ENCODE results near the gene TBC1D16.

TBC1D16 gene

DNA sequence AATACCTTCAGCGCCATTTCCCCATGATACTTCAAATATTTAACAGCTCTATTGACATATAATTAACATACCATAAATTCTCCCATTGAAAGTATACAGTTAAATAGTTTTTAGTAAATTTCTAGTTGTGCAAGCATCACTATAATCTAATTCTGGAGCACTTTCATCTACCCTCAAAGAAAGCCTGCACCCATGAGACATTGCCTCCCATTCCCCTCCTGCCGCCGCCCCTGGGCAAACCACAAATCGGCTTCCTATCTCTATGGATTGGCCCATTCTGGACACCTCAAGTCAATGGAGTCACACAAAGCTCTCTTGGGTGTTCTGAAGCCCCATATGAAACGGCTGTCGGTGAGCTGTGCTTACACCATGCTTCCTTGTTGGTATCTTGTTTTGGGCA, 119.2 kb downstream of the TBC1D16 start:
- H3K9ac ChIP-seq (ENCODE audit: insufficient read length), result no peak overlapping the region
- H3K4me3 ChIP-seq, result no peak overlapping the region
- TF ChIP-seq POLR2AphosphoS5 (IDR thresholded peaks at IDR 0.05; ENCODE audit: borderline replicate concordance, low read depth, low read length), result no peak
- H3K9me3 ChIP-seq (ENCODE audit: low read depth, low read length), result no peaks in the 10 kb centered on the region
- no peak for DNase-seq (ENCODE audit: low read depth, low spot score)
- no peak overlapping the region for H3K27ac ChIP-seq
- H3K36me3 ChIP-seq (ENCODE audit: insufficient read depth, low read length), result no peaks in the 10 kb centered on the region

DNA sequence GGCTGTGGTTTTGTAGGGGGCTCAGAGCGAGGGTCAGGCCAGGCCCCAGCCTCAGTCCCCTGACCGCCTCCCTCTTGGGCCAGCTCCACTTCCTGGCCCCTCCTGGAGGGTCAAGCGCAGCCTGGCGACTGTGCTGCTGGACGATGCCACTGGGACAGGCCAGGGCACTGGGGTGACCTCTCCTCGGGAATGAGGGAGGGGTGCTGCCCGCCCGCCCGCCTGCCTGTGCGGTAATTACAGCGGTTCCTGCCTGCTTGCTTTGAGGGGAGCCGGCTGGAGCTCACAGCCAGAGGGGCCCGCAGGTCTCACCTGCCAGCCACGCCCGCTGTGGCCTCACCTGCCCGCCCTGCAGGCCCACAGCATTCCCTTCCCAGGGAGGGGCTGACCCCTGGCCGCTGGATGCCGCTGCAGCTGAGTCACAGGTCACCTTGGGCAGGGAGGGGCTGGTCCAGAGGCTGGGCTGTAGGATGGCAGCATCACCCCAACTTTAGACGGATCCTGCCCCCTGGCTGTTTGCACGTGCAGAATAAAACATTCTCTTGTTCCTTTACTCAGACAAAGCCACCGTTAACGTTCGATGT, 119.7 kb downstream of the TBC1D16 start:
- TF ChIP-seq FOXP2 (optimal IDR thresholded peaks at IDR 0.05; ENCODE audit: control extremely low read depth, extremely low read length, insufficient read depth) (no peak), EZH2 (IDR thresholded peaks at IDR 0.05) (no peak), POLR2AphosphoS5 (IDR thresholded peaks at IDR 0.05; ENCODE audit: borderline replicate concordance, low read depth, low read length) (no peak)
- no peak overlapping the region for H3K27ac ChIP-seq
- H3K9ac ChIP-seq (ENCODE audit: insufficient read length), result no peak overlapping the region
- H3K9me3 ChIP-seq (ENCODE audit: low read depth, low read length), result no peaks in the 10 kb centered on the region
- H3K36me3 ChIP-seq (ENCODE audit: insufficient read depth, low read length), result no peaks in the 10 kb centered on the region
- DNase-seq (ENCODE audit: low read depth, low spot score), result no peak
- no peak overlapping the region for H3K4me3 ChIP-seq

DNA sequence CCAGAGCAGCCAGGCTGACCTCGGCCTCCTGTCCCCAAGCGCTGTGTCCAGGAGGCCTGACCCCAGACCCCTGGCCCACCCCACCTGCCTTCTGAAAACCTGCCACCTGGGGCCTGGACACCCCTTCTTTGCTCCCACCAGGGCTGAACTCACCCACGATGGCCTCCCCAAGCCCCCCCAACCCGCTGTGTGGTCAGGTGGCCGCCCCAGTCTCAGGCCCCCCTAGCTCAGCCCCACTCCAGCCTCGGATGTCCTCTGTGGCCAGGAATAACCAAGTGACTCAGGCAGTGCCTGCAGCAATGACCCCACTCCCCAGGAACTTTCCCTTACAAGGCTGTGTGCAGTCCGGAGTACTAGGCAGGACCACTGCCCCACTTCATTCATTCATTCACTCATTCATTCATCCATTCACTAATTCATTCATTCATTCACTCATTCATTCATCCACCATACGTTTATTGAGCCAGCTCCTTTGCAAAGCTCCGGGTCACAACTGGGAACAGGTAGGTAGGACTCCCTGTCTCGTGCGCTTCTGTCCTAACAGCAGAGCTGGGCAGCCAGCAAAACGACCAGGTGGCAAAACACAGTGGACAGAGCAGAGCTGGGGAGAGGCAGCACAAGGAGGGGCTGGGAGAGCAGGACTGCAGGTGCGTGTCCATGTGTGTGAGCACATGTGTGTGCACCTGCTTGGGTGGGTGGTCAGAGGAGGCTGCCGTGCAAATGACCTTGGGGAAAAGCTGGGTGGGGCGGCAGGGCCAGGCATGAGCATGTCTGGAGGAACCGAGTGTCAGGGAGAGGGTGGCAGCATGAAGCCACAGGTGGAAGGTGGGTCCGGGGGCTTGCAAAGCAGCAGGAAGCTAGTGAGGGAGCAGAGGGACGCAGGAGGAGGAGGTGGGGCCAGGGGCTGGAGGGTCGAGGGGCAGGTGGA, 120.6 kb downstream of the TBC1D16 start:
- DNase-seq (ENCODE audit: low read depth, low spot score), result no peak
- no peak overlapping the region for H3K9ac ChIP-seq (ENCODE audit: insufficient read length)
- TF ChIP-seq EZH2 (IDR thresholded peaks at IDR 0.05) (no peak), POLR2AphosphoS5 (IDR thresholded peaks at IDR 0.05; ENCODE audit: borderline replicate concordance, low read depth, low read length) (no peak), FOXP2 (optimal IDR thresholded peaks at IDR 0.05; ENCODE audit: control extremely low read depth, extremely low read length, insufficient read depth) (no peak)
- no peaks in the 10 kb centered on the region for H3K36me3 ChIP-seq (ENCODE audit: insufficient read depth, low read length)
- no peak overlapping the region for H3K4me3 ChIP-seq
- no peaks in the 10 kb centered on the region for H3K9me3 ChIP-seq (ENCODE audit: low read depth, low read length)
- no peak overlapping the region for H3K27ac ChIP-seq

DNA sequence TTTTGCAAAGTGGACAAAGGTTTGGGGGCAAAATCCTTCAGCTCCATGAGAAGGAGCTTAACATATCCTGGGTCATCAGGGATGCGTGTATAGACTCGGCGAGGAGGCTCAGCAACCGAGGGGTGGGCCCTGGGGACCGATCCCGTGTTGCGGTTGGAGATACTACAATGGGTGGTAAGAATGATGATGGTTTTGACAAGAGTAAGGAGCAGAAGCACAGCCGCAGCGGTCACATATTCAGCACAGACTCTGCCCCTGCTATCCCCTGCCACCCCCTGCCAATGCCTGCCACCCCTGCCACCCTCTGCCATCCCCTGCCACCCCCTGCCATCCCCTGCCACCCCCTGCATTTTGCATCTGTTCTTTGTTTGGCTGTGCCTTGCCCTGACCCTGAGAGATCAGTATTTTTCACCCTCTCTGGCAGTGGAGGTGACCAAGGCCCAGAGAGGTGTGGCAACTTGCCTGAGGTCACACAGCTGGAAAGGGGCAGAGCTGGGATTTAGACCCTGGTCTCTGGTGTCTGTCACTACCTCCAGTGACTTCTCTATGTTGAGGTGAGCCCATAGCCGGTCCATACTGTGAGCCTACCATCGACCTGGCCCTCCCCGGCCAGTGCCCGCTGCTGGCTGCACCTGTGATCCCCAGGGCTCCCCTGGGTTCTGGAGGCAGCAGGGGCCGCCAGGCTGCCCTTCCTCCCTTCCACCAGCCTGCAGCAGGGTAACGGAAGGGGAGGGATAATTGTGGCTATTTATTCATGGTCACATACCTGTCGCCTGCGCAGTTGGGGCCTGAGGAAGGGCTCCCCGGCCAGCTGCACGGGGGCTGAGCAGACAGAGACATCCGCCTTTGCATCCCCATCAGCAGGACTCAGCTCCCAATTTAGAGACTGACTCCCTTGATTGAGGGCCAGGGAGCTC, 121.5 kb downstream of the TBC1D16 start:
- Histone ChIP-seq H3K27ac (no peak overlapping the region), H3K9me3 (ENCODE audit: low read depth, low read length) (no peaks in the 10 kb centered on the region), H3K9ac (ENCODE audit: insufficient read length) (no peak overlapping the region), H3K36me3 (ENCODE audit: insufficient read depth, low read length) (no peaks in the 10 kb centered on the region), H3K4me3 (no peak overlapping the region)
- TF ChIP-seq EZH2 (IDR thresholded peaks at IDR 0.05), result no peak
- TF ChIP-seq FOXP2 (optimal IDR thresholded peaks at IDR 0.05; ENCODE audit: control extremely low read depth, extremely low read length, insufficient read depth), result no peak
- TF ChIP-seq POLR2AphosphoS5 (IDR thresholded peaks at IDR 0.05; ENCODE audit: borderline replicate concordance, low read depth, low read length), result no peak
- DNase-seq (ENCODE audit: low read depth, low spot score), result no peak

DNA sequence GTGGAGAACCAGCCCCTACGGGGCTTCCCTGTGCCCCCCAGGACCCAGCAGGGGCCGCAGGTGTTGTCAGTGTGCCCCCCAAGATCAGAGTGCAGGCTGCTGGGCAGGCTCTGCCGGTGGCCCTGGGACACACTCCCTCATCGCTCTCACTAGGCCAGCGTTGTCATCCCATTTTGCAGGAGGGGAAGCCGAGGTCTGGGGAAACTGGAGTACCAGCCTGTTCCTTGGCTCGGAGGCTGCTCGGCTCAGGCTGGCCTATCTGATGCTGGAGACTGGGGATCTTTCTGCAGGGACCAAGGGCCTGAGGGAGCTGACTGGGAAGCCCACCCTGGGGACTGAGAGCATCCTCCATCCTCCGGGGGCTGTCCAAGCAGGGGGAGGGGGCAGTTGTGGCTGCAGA, 122.2 kb downstream of the TBC1D16 start:
- Histone ChIP-seq H3K9ac (ENCODE audit: insufficient read length) (no peak overlapping the region), H3K27ac (no peak overlapping the region)
- TF ChIP-seq POLR2AphosphoS5 (IDR thresholded peaks at IDR 0.05; ENCODE audit: borderline replicate concordance, low read depth, low read length), result no peak
- no peak for TF ChIP-seq FOXP2 (optimal IDR thresholded peaks at IDR 0.05; ENCODE audit: control extremely low read depth, extremely low read length, insufficient read depth)
- TF ChIP-seq EZH2 (IDR thresholded peaks at IDR 0.05), result no peak

DNA sequence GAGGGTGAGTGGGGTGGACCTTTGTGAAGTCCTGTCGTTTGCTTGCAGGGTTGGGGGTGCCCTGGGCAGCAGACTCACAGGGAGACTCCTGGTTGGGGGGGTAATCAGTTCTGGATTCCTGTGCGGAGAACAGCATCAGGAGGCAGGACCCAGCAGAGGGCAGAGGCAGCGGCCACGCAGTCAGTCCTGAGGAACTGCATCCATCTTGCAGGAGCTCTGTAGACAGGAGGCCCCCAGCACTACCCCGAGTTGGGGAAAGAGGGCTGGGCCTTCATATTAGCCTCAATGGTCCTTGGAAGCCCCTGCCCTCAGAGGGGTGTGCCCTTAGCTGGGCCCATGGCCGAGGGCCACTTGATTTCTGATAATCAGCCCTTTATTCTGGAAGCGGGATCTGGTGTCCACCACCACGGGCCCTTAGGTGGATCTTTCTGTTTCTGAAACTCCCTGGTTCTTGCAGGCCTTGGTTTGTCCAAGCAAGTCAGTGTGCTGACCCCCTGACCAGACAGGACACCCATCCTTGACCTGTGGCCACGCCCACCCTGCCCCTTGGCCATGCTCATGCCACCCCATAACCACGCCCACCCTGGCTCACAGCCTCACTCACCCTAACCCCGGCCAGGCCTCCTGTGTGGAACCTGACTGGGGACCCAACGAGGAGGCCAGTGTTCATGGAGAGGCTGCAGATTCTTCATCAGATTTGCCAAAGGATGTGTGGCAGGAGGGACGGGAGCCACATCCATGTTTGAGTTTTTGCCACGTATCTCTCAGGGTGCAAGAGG, 122.9 kb downstream of the TBC1D16 start:
- Histone ChIP-seq H3K9me3 (ENCODE audit: low read depth, low read length) (no peaks in the 10 kb centered on the region), H3K27ac (no peak overlapping the region)

More for the DNA sequence above, 122.2 kb downstream of the TBC1D16 start:
- Histone ChIP-seq H3K36me3 (ENCODE audit: insufficient read depth, low read length) (no peaks in the 10 kb centered on the region), H3K4me3 (no peak overlapping the region), H3K9me3 (ENCODE audit: low read depth, low read length) (no peaks in the 10 kb centered on the region)
- no peak for DNase-seq (ENCODE audit: low read depth, low spot score)

DNA sequence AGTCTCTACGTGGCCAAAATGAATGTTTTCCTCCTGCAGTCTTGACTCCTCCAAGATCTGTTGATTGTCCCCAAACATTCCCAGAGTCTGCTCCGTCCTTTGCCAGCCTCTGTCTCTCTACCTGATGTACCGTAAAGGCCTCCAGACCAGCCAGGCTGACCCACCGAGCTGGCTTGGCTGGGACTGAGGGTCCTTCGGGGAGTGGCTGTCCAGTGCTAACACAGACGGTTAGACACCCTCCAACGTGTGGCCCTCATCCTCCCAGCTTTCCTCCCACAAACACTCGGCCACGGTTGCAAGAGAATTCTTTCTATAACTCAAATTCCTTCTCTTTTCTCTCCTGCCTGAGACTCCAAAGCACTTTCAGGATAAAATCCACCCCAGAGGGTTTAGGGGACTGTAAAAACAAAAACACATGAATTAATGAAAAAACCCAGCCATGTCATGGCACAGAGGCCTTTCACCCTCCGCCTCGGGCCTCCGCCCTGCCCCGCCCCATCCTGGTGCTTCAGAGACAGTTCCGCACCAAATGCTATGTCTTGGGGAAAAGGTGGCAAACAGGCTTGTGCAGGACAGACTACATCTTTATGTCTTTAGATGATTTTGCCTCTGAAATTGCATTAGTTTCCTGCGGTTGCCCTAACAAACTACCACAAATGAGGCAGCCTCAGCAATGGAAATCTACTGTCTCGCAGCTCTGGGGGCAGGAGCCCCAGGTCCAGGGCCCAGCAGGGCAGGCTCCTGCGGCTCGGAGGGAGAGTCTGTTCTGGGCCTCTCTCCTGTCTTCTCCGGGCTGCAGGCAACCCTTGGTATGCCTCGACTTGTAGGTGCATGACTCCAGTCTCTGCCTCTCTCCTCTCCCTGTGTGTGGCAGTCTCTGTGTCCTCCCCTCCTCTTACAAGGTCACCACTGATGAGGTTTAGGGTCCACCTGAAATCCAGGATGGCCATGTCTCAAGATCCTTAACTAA, 124.0 kb downstream of the TBC1D16 start:
- H3K9ac ChIP-seq (ENCODE audit: insufficient read length), result no peak overlapping the region
- no peak for DNase-seq (ENCODE audit: low read depth, low spot score)
- TF ChIP-seq EZH2 (IDR thresholded peaks at IDR 0.05) (no peak), POLR2AphosphoS5 (IDR thresholded peaks at IDR 0.05; ENCODE audit: borderline replicate concordance, low read depth, low read length) (no peak)
- H3K36me3 ChIP-seq (ENCODE audit: insufficient read depth, low read length), result no peaks in the 10 kb centered on the region
- H3K27ac ChIP-seq, result no peak overlapping the region
- no peak overlapping the region for H3K4me3 ChIP-seq
- H3K9me3 ChIP-seq (ENCODE audit: low read depth, low read length), result no peaks in the 10 kb centered on the region

More for the DNA sequence above, 122.9 kb downstream of the TBC1D16 start:
- Histone ChIP-seq H3K4me3 (no peak overlapping the region), H3K36me3 (ENCODE audit: insufficient read depth, low read length) (no peaks in the 10 kb centered on the region), H3K9ac (ENCODE audit: insufficient read length) (no peak overlapping the region)
- DNase-seq (ENCODE audit: low read depth, low spot score), result no peak
- TF ChIP-seq EZH2 (IDR thresholded peaks at IDR 0.05), result no peak
- no peak for TF ChIP-seq FOXP2 (optimal IDR thresholded peaks at IDR 0.05; ENCODE audit: control extremely low read depth, extremely low read length, insufficient read depth)
- no peak for TF ChIP-seq POLR2AphosphoS5 (IDR thresholded peaks at IDR 0.05; ENCODE audit: borderline replicate concordance, low read depth, low read length)

All from SK-N-MC (cell line).